ENCODE results near the gene CFL2. TPM values are rescaled to one million over a fixed set of nuclear protein-coding genes. Genes with fewer than 3 reads are reported as not detected.
"Not testable (repeated sequence)": the region's sequence is repeated elsewhere in the genome, so short reads cannot be mapped to it uniquely, and the experiment has no call there.

The CFL2 gene
- total RNA-seq, 2 donors from 2014 or later = 13.7 to 16.5 TPM

- Mint-ChIP-seq H3K27ac (no peak overlapping the region), H3K9me3 (no peaks in the 10 kb centered on the region), H3K27me3 (ENCODE audit: insufficient read depth) (no peaks in the 10 kb centered on the region), H3K4me1 (no peaks in the 10 kb centered on the region), H3K36me3 (ENCODE audit: low read depth) (no peaks in the 10 kb centered on the region), H3K4me3 (no peak overlapping the region)
- no peaks in the 10 kb centered on the region for H3K27me3 ChIP-seq (ENCODE audit: control insufficient read depth, insufficient read depth, low read length, poor library complexity, severe bottlenecking)
- no peaks in the 10 kb centered on the region for H3K9me3 ChIP-seq (ENCODE audit: control insufficient read depth, low read length)
- no peak overlapping the region for H3K27ac ChIP-seq (ENCODE audit: low read depth, low read length)
- no peak overlapping the region for H3K9ac ChIP-seq (ENCODE audit: extremely low read depth, low read length, poor library complexity, severe bottlenecking)
- no peak for TF ChIP-seq CTCF (conservative IDR thresholded peaks at IDR 0.05)
- DNase-seq = no peak
- H3K4me3 ChIP-seq (ENCODE audit: low read length) = no peak overlapping the region
- 88 to 97% methylated on average over 4 to 8 of the region's 8 CpGs for WGBS, 2 experiments (ENCODE audit: insufficient coverage in 1 of 2, insufficient read length in 1 of 2)
- no peaks in the 10 kb centered on the region for H3K36me3 ChIP-seq (ENCODE audit: control insufficient read depth, insufficient read depth, low read length)
- H3K4me1 ChIP-seq (ENCODE audit: control insufficient read depth, insufficient read depth, low read length) = no peaks in the 10 kb centered on the region
These were observed 28.1 kb upstream of the CFL2 start for GRCh38 chr14:34742270-34743115.

GRCh38 chr14:34741840-34742239 lies 27.4 kb upstream of the CFL2 start:
- H3K27me3 Mint-ChIP-seq (ENCODE audit: insufficient read depth) = no peaks in the 10 kb centered on the region
- Histone ChIP-seq H3K9ac (ENCODE audit: extremely low read depth, low read length, poor library complexity, severe bottlenecking) (no peak overlapping the region), H3K27ac (ENCODE audit: low read depth, low read length) (no peak overlapping the region), H3K4me1 (ENCODE audit: control insufficient read depth, insufficient read depth, low read length) (no peaks in the 10 kb centered on the region), H3K27me3 (ENCODE audit: control insufficient read depth, insufficient read depth, low read length, poor library complexity, severe bottlenecking) (no peaks in the 10 kb centered on the region), H3K36me3 (ENCODE audit: control insufficient read depth, insufficient read depth, low read length) (no peaks in the 10 kb centered on the region), H3K4me3 (ENCODE audit: low read length) (no peak overlapping the region), H3K9me3 (ENCODE audit: control insufficient read depth, low read length) (no peaks in the 10 kb centered on the region)
- H3K27ac Mint-ChIP-seq = no peak overlapping the region
- H3K4me1 Mint-ChIP-seq = no peaks in the 10 kb centered on the region
- DNase-seq = no peak
- 100% methylated on average over 1 of the region's 1 CpG; no CpG with 5 or more reads in 1 of the 2 experiments for whole genome bisulfite sequencing, 2 experiments (ENCODE audit: insufficient coverage in 1 of 2, insufficient read length in 1 of 2)
- H3K9me3 Mint-ChIP-seq = no peaks in the 10 kb centered on the region
- TF ChIP-seq CTCF (conservative IDR thresholded peaks at IDR 0.05) = no peak
- no peaks in the 10 kb centered on the region for H3K36me3 Mint-ChIP-seq (ENCODE audit: low read depth)
- H3K4me3 Mint-ChIP-seq = no peak overlapping the region

GRCh38 chr14:34740139-34740538 lies 25.7 kb upstream of the CFL2 start:
- DNase-seq; H3K9me3 Mint-ChIP-seq; H3K27ac ChIP-seq (ENCODE audit: low read depth, low read length); H3K36me3 ChIP-seq (ENCODE audit: control insufficient read depth, insufficient read depth, low read length); H3K4me1 Mint-ChIP-seq; H3K36me3 Mint-ChIP-seq (ENCODE audit: low read depth); H3K4me3 Mint-ChIP-seq; H3K9ac ChIP-seq (ENCODE audit: extremely low read depth, low read length, poor library complexity, severe bottlenecking); H3K27me3 Mint-ChIP-seq (ENCODE audit: insufficient read depth); H3K4me3 ChIP-seq (ENCODE audit: low read length); H3K4me1 ChIP-seq (ENCODE audit: control insufficient read depth, insufficient read depth, low read length); H3K9me3 ChIP-seq (ENCODE audit: control insufficient read depth, low read length); H3K27ac Mint-ChIP-seq; H3K27me3 ChIP-seq (ENCODE audit: control insufficient read depth, insufficient read depth, low read length, poor library complexity, severe bottlenecking): not testable (repeated sequence)
- WGBS, 2 experiments (ENCODE audit: insufficient coverage in 1 of 2, insufficient read length in 1 of 2) = 92 to 100% methylated on average over 1 to 6 of the region's 6 CpGs

- H3K36me3 ChIP-seq (ENCODE audit: control insufficient read depth, insufficient read depth, low read length); H3K4me3 ChIP-seq (ENCODE audit: low read length); H3K27me3 ChIP-seq (ENCODE audit: control insufficient read depth, insufficient read depth, low read length, poor library complexity, severe bottlenecking); H3K9me3 Mint-ChIP-seq; H3K9me3 ChIP-seq (ENCODE audit: control insufficient read depth, low read length); H3K27ac ChIP-seq (ENCODE audit: low read depth, low read length); H3K4me1 Mint-ChIP-seq; H3K4me3 Mint-ChIP-seq; H3K27ac Mint-ChIP-seq; H3K36me3 Mint-ChIP-seq (ENCODE audit: low read depth); H3K9ac ChIP-seq (ENCODE audit: extremely low read depth, low read length, poor library complexity, severe bottlenecking); H3K27me3 Mint-ChIP-seq (ENCODE audit: insufficient read depth); DNase-seq; H3K4me1 ChIP-seq (ENCODE audit: control insufficient read depth, insufficient read depth, low read length): not testable (repeated sequence)
- WGBS, 2 experiments (ENCODE audit: insufficient coverage in 1 of 2, insufficient read length in 1 of 2) = 88 to 95% methylated on average over 3 to 4 of the region's 4 CpGs
These were observed 22.7 kb upstream of the CFL2 start for GRCh38 chr14:34737079-34737478.
